Mesenchymal stem cell (in vitro differentiated cells and primary cell): ENCODE measurements around the gene TTLL9.

ENCODE experiments used
- DNase-seq: peaks from one replicate; pipeline ENCODE4 v3.0.0-alpha.2; 2013
- H2AFZ ChIP-seq: one replicate; pipeline ENCODE4 v1.6.1; 2013; ENCODE audit warnings: low read depth, mild to moderate bottlenecking, control low read depth, inconsistent platforms, low read length, moderate library complexity
- H2AK5ac ChIP-seq: 2 replicates; pipeline ENCODE4 v1.6.1; 2013; ENCODE audit warnings: low read length, moderate library complexity, mild to moderate bottlenecking, inconsistent platforms; ENCODE audit not compliant: severe bottlenecking
- H2BK120ac ChIP-seq: one replicate; pipeline ENCODE4 v1.6.1; 2013; ENCODE audit warnings: low read depth, mild to moderate bottlenecking, inconsistent platforms, low read length, moderate library complexity
- H2BK12ac ChIP-seq, 2 experiments: one replicate each; pipeline ENCODE4 v1.6.1; 2013; ENCODE audit warnings: inconsistent platforms in 2 of 2, low read length in 2 of 2, mild to moderate bottlenecking in 2 of 2, moderate library complexity in 2 of 2, control low read depth in 1 of 2
- H2BK15ac ChIP-seq: one replicate; pipeline ENCODE4 v1.6.1; 2013; ENCODE audit warnings: mild to moderate bottlenecking, low read depth, inconsistent platforms; ENCODE audit not compliant: poor library complexity, severe bottlenecking
- H2BK5ac ChIP-seq: 2 replicates; pipeline ENCODE4 v1.6.1; 2013; ENCODE audit warnings: low read depth, mild to moderate bottlenecking, low read length, control low read depth, inconsistent platforms; ENCODE audit not compliant: poor library complexity, severe bottlenecking
- H3K14ac ChIP-seq, 2 experiments: one replicate each; pipeline ENCODE4 v1.6.1; 2013; ENCODE audit warnings: inconsistent platforms in 2 of 2, low read length in 2 of 2, control low read depth in 1 of 2, mild to moderate bottlenecking in 1 of 2, moderate library complexity in 1 of 2
- H3K18ac ChIP-seq, 2 experiments: one replicate each; pipeline ENCODE4 v1.6.1; 2013; ENCODE audit warnings: inconsistent platforms in 2 of 2, low read length in 2 of 2, control low read depth in 1 of 2, low read depth in 1 of 2, mild to moderate bottlenecking in 1 of 2
- H3K23ac ChIP-seq, 2 experiments: one replicate each; pipeline ENCODE4 v1.6.1; 2013; ENCODE audit warnings: inconsistent platforms in 2 of 2, low read length in 2 of 2, mild to moderate bottlenecking in 2 of 2, moderate library complexity in 2 of 2, control low read depth in 1 of 2
- H3K27ac ChIP-seq: 2 replicates; pipeline ENCODE4 v1.5.1; 2013; ENCODE audit warnings: mild to moderate bottlenecking, moderate library complexity, low read length, control low read depth, inconsistent platforms; ENCODE audit not compliant: poor library complexity, severe bottlenecking
- H3K27me3 ChIP-seq, 2 experiments: 2 replicates each; pipeline versions ENCODE4 v1.6.1 to v1.7.0; 2013; ENCODE audit warnings: low read length in 2 of 2, mild to moderate bottlenecking in 2 of 2, moderate library complexity in 2 of 2, control low read depth in 1 of 2, inconsistent platforms in 1 of 2; ENCODE audit not compliant: control insufficient read depth in 1 of 2, insufficient read depth in 1 of 2
- H3K36me3 ChIP-seq, 2 experiments: 2 replicates each; pipeline versions ENCODE4 v1.6.1 to v1.7.0; 2013; ENCODE audit warnings: low read length in 2 of 2, control low read depth in 1 of 2, inconsistent platforms in 1 of 2, low read depth in 1 of 2, mild to moderate bottlenecking in 1 of 2; ENCODE audit not compliant: insufficient read depth in 2 of 2, control insufficient read depth in 1 of 2
- H3K4ac ChIP-seq, 2 experiments: one replicate each; pipeline ENCODE4 v1.6.1; 2013; ENCODE audit warnings: inconsistent platforms in 2 of 2, low read length in 2 of 2, mild to moderate bottlenecking in 2 of 2, moderate library complexity in 2 of 2, control low read depth in 1 of 2, low read depth in 1 of 2
- H3K4me1 ChIP-seq: 2 replicates; pipeline ENCODE4 v1.6.1; 2013; ENCODE audit warnings: low read depth, low read length, control low read depth; ENCODE audit not compliant: control insufficient read depth, insufficient read depth
- H3K4me2 ChIP-seq: 2 replicates; pipeline ENCODE4 v1.6.1; 2013; ENCODE audit warnings: low read length, mild to moderate bottlenecking, inconsistent platforms; ENCODE audit not compliant: poor library complexity, severe bottlenecking
- H3K4me3 ChIP-seq, 2 experiments: 2 replicates each; pipeline versions ENCODE4 v1.5.1 to v1.7.0; 2013; ENCODE audit warnings: low read length in 2 of 2, mild to moderate bottlenecking in 2 of 2, control low read depth in 1 of 2, low read depth in 1 of 2; ENCODE audit not compliant: insufficient read depth in 1 of 2
- H3K79me1 ChIP-seq: replicated peaks from 2 replicates; pipeline ENCODE4 v1.6.1; 2013; ENCODE audit warnings: mild to moderate bottlenecking, control low read depth, low read length, inconsistent platforms; ENCODE audit not compliant: poor library complexity, severe bottlenecking
- H3K9ac ChIP-seq: 2 replicates; pipeline ENCODE4 v1.7.0; 2013; ENCODE audit warnings: mild to moderate bottlenecking, low read length, moderate library complexity
- H3K9me3 ChIP-seq: 2 replicates; pipeline ENCODE4 v1.7.0; 2013; ENCODE audit warnings: mild to moderate bottlenecking, low read length; ENCODE audit not compliant: control insufficient read depth
- H4K8ac ChIP-seq: one replicate; pipeline ENCODE4 v1.6.1; 2013; ENCODE audit warnings: inconsistent platforms, mild to moderate bottlenecking, low read length, moderate library complexity
- H4K91ac ChIP-seq: one replicate; pipeline ENCODE4 v1.6.1; 2013; ENCODE audit warnings: mild to moderate bottlenecking, low read length, inconsistent platforms
- WGBS: methylation state at CpG from one replicate; pipeline ENCODE4 v1.1.7; 2013; ENCODE audit warnings: mixed read lengths; 5-methylcytosine and 5-hydroxymethylcytosine counted together

TTLL9 gene

GRCh38 chr20:31835554-31835953 lies 34.9 kb upstream of the TTLL9 start:
- Histone ChIP-seq H2BK15ac (no peak overlapping the region), H3K14ac (no peak overlapping the region), H2AFZ (no peak overlapping the region), H2BK5ac (peak overlapping the region; percentile 1), H4K91ac (no peak overlapping the region), H2BK120ac (no peak overlapping the region), H3K18ac (no peak overlapping the region), H4K8ac (no peak overlapping the region), H3K27me3 (peaks cover 0 to 73% of the 10 kb centered on the region in 2 experiments), H2BK12ac (no peak overlapping the region), H3K4me1 (peaks cover 55% of the 10 kb centered on the region), H3K27ac (peak overlapping the region; percentile 47), H3K9me3 (no peaks in the 10 kb centered on the region), H3K9ac (no peak overlapping the region), H3K4me3 (no peak overlapping the region), H3K23ac (no peak overlapping the region), H3K4me2 (no peak overlapping the region), H2AK5ac (peak overlapping the region; percentile 18), H3K4ac (no peak overlapping the region), H3K36me3 (no peaks in the 10 kb centered on the region), H3K79me1 (no peaks in the 10 kb centered on the region)
- 83% methylated on average over 9 of the region's 9 CpGs for WGBS
- DNase-seq: no peak

GRCh38 chr20:31835977-31836852 lies 34.2 kb upstream of the TTLL9 start:
- Histone ChIP-seq H3K9ac (no peak overlapping the region), H3K4me2 (no peak overlapping the region), H2AFZ (no peak overlapping the region), H2BK15ac (no peak overlapping the region), H3K79me1 (no peaks in the 10 kb centered on the region), H3K36me3 (no peaks in the 10 kb centered on the region), H3K4me3 (no peak overlapping the region), H3K23ac (no peak overlapping the region), H2BK5ac (peak overlapping the region; percentile 1), H3K14ac (no peak overlapping the region), H3K9me3 (no peaks in the 10 kb centered on the region), H3K27ac (peak overlapping the region; percentile 47), H2BK120ac (no peak overlapping the region), H2BK12ac (no peak overlapping the region), H4K91ac (no peak overlapping the region), H3K4ac (no peak overlapping the region), H3K27me3 (peaks cover 0 to 71% of the 10 kb centered on the region in 2 experiments), H2AK5ac (peak overlapping the region; percentile 62), H3K18ac (no peak overlapping the region), H4K8ac (no peak overlapping the region), H3K4me1 (peaks cover 61% of the 10 kb centered on the region)
- peak; percentile 94 for DNase-seq
- WGBS: 33% methylated on average over 13 of the region's 14 CpGs

GRCh38 chr20:31836853-31837608 lies 33.4 kb upstream of the TTLL9 start:
- Histone ChIP-seq H3K23ac (no peak overlapping the region), H2BK5ac (peak overlapping the region; percentile 5), H3K27me3 (peaks cover 0 to 64% of the 10 kb centered on the region in 2 experiments), H2AK5ac (peak overlapping the region; percentile 77), H3K18ac (peak overlapping the region in 1 of 2 experiments; percentile 25), H2BK15ac (no peak overlapping the region), H2BK12ac (no peak overlapping the region), H2AFZ (no peak overlapping the region), H3K9me3 (no peaks in the 10 kb centered on the region), H3K4ac (no peak overlapping the region), H3K4me1 (peaks cover 67% of the 10 kb centered on the region), H3K27ac (no peak overlapping the region), H4K91ac (no peak overlapping the region), H3K14ac (peak overlapping the region in 1 of 2 experiments; percentile 49), H3K4me3 (no peak overlapping the region), H3K79me1 (no peaks in the 10 kb centered on the region), H4K8ac (no peak overlapping the region), H2BK120ac (no peak overlapping the region), H3K4me2 (no peak overlapping the region), H3K36me3 (no peaks in the 10 kb centered on the region), H3K9ac (no peak overlapping the region)
- 71% methylated on average over 5 of the region's 5 CpGs for WGBS
- DNase-seq: no peak

- Histone ChIP-seq H3K4ac (no peak overlapping the region), H3K4me2 (no peak overlapping the region), H3K23ac (no peak overlapping the region), H2BK15ac (no peak overlapping the region), H3K18ac (no peak overlapping the region), H2BK12ac (no peak overlapping the region), H4K8ac (no peak overlapping the region), H3K4me1 (peaks cover 76% of the 10 kb centered on the region), H2AK5ac (peak overlapping the region; percentile 16), H2AFZ (no peak overlapping the region), H3K27me3 (peaks cover 0 to 57% of the 10 kb centered on the region in 2 experiments), H3K9me3 (no peaks in the 10 kb centered on the region), H3K79me1 (no peaks in the 10 kb centered on the region), H3K27ac (no peak overlapping the region), H4K91ac (no peak overlapping the region), H2BK120ac (no peak overlapping the region), H2BK5ac (no peak overlapping the region), H3K36me3 (no peaks in the 10 kb centered on the region), H3K9ac (no peak overlapping the region), H3K4me3 (no peak overlapping the region), H3K14ac (peak overlapping the region in 1 of 2 experiments; percentile 0)
- DNase-seq: peak; percentile 68
- 23% methylated on average over 3 of the region's 3 CpGs for WGBS
These were observed 32.5 kb upstream of the TTLL9 start for GRCh38 chr20:31837896-31838397.
